GM21515 (cell line): ENCODE data around the gene TTLL9.

Experiments used
- ATAC-seq: cut with Tn5 transposase; IDR thresholded peaks from one replicate; pipeline ENCODE4 v1.9.1; 2021; ENCODE audit not compliant: unreplicated experiment

Gene TTLL9

GRCh38 chr20:31877684-31878083 lies 7.2 kb downstream of the TTLL9 start:
- ATAC-seq: no peak

- peak; percentile 88 for ATAC-seq
Measured at GRCh38 chr20:31879143-31879987, 8.9 kb downstream of the TTLL9 start.

GRCh38 chr20:31881945-31882344 lies 11.5 kb downstream of the TTLL9 start:
- no peak for ATAC-seq

- no peak for ATAC-seq
Measured at GRCh38 chr20:31883829-31884228, 13.4 kb downstream of the TTLL9 start.

- ATAC-seq: no peak
Measured at GRCh38 chr20:31890646-31891045, 20.2 kb downstream of the TTLL9 start.

- peak; percentile 93 for ATAC-seq
Measured at GRCh38 chr20:31894980-31895675, 24.7 kb downstream of the TTLL9 start.

GRCh38 chr20:31896049-31896448 lies 25.6 kb downstream of the TTLL9 start:
- no peak for ATAC-seq

GRCh38 chr20:31897541-31897940 lies 27.1 kb downstream of the TTLL9 start:
- ATAC-seq: no peak

GRCh38 chr20:31901615-31902014 lies 31.2 kb downstream of the TTLL9 start:
- no peak for ATAC-seq

GRCh38 chr20:31903627-31904386 lies 33.4 kb downstream of the TTLL9 start:
- ATAC-seq: no peak

GRCh38 chr20:31906001-31906400 lies 35.6 kb downstream of the TTLL9 start:
- ATAC-seq: no peak

GRCh38 chr20:31907046-31907445 lies 36.6 kb downstream of the TTLL9 start:
- ATAC-seq: no peak

GRCh38 chr20:31908016-31908415 lies 37.6 kb downstream of the TTLL9 start:
- ATAC-seq: no peak

- ATAC-seq: no peak
Measured at GRCh38 chr20:31908424-31908823, 38.0 kb downstream of the TTLL9 start.

GRCh38 chr20:31909253-31910070 lies 39.0 kb downstream of the TTLL9 start:
- ATAC-seq: no peak

GRCh38 chr20:31910071-31910803 lies 39.8 kb downstream of the TTLL9 start:
- ATAC-seq: no peak

GRCh38 chr20:31913431-31914157 lies 43.2 kb downstream of the TTLL9 start:
- no peak for ATAC-seq

GRCh38 chr20:31914170-31914569 lies 43.7 kb downstream of the TTLL9 start:
- ATAC-seq: no peak

- no peak for ATAC-seq
Measured at GRCh38 chr20:31915491-31916280, 45.3 kb downstream of the TTLL9 start.
